Thyroid gland (tissue), 4 donors: ENCODE data around the gene DUS1L.

ENCODE experiments used
- CTCF ChIP-seq, 6 experiments: fragments of 200-600 bp in 3 of 6; fragments of 450-650 bp in 3 of 6; sonication (generic) in 3 of 6; IDR thresholded peaks; one replicate each; pipeline ENCODE4 v1.5.1; 2016 to 2019; ENCODE audit warnings: antibody characterized with exemption in 6 of 6, mild to moderate bottlenecking in 2 of 6, inconsistent platforms in 1 of 6, moderate library complexity in 1 of 6
- POLR2A ChIP-seq, 2 donors: fragments of 450-650 bp; IDR thresholded peaks; one replicate each; pipeline ENCODE4 v1.6.1; 2017; ENCODE audit warnings: antibody characterized with exemption in 2 of 2, mild to moderate bottlenecking in 2 of 2, moderate library complexity in 1 of 2

- TF ChIP-seq POLR2A (IDR thresholded peaks at IDR 0.05) (no peak), CTCF (IDR thresholded peaks at IDR 0.05) (no peak)
These were observed 48.8 kb upstream of the DUS1L start for GRCh38 chr17:82114447-82114846.
